GM12878 (cell line): ENCODE measurements around the gene CCNY. TPM values are rescaled to one million over a fixed set of nuclear protein-coding genes. Genes with fewer than 3 reads are reported as not detected.

ENCODE experiments used
- ATAC-seq: fragments of 200-7000 bp; cut with Tn5 transposase; 3 replicates; pipeline ENCODE4 v1.9.1; 2020; ENCODE audit warnings: mild to moderate bottlenecking, moderate library complexity
- BruUV-seq: library from RNA; stranded (reverse); fragments of 400-500 nt; replicated peaks from 2 replicates; lab custom pipeline; 2021; lab: Mats Ljungman, UMichigan
- CTCF ChIA-PET: fragments of 300-600 bp; sonication (Branson Sonifier 250); formaldehyde crosslinking; extraction: SDS; loops from one replicate; lab custom pipeline; 2021; ENCODE audit warnings: inconsistent platforms; lab: Yijun Ruan, JAX
- POLR2A ChIA-PET: fragments of 350-600 bp; formaldehyde crosslinking; extraction: SDS; loops from one replicate; lab custom pipeline; 2021; ENCODE audit warnings: inconsistent platforms; lab: Charles Lee
- RAD21 ChIA-PET: fragments of 300-600 bp; sonication (Branson Sonifier 250); formaldehyde crosslinking; loops from one replicate; lab custom pipeline; 2023; ENCODE audit warnings: antibody characterized with exemption; ENCODE audit not compliant: unreplicated experiment; lab: Charles Lee
- SMC1A ChIA-PET: fragments of 300-600 bp; sonication (Branson Sonifier 250); formaldehyde crosslinking; loops from one replicate; lab custom pipeline; 2023; ENCODE audit not compliant: unreplicated experiment, uncharacterized antibody; lab: Charles Lee
- DNase-seq: peaks from one replicate; pipeline ENCODE4 v3.0.0-alpha.2; 2011; ENCODE audit warnings: low read depth, low spot score
- FAIRE-seq: peaks from 3 replicates; lab custom pipeline; 2011; peaks lifted over from hg19 to GRCh38; lab: Jason Lieb, UNC
- H2AFZ ChIP-seq: 2 replicates; pipeline ENCODE4 v1.6.0; 2011; ENCODE audit warnings: low read depth, low read length, control low read depth; ENCODE audit not compliant: control insufficient read depth
- H3K27ac ChIP-seq: 2 replicates; pipeline ENCODE4 v1.5.1; 2011; ENCODE audit warnings: control low read depth; ENCODE audit not compliant: control insufficient read depth, insufficient read depth
- H3K27me3 ChIP-seq, 2 experiments: replicated peaks in 1 of 2; 2 replicates each; pipeline versions ENCODE4 v1.6.0 to v1.6.1; 2011; ENCODE audit warnings: low read length in 1 of 2; ENCODE audit not compliant: control insufficient read depth in 2 of 2, insufficient read depth in 2 of 2
- H3K36me3 ChIP-seq, 2 experiments: 2 replicates each; pipeline ENCODE4 v1.5.1; 2011; ENCODE audit warnings: low read length in 1 of 2; ENCODE audit not compliant: control insufficient read depth in 2 of 2, insufficient read depth in 2 of 2
- H3K4me1 ChIP-seq: 2 replicates; pipeline ENCODE4 v1.6.1; 2011; ENCODE audit warnings: mild to moderate bottlenecking, low read length, moderate library complexity, mixed read lengths; ENCODE audit not compliant: control insufficient read depth, insufficient read depth
- H3K4me2 ChIP-seq: 2 replicates; pipeline ENCODE4 v1.6.0; 2011; ENCODE audit warnings: control low read depth; ENCODE audit not compliant: control insufficient read depth, insufficient read depth
- H3K4me3 ChIP-seq: fragments of 200-600 bp; sonication (generic); 2 replicates; pipeline ENCODE4 v1.5.1; 2016
- H3K79me2 ChIP-seq: 2 replicates; pipeline ENCODE4 v1.6.0; 2011; ENCODE audit warnings: low read length; ENCODE audit not compliant: control insufficient read depth, insufficient read depth
- H3K9ac ChIP-seq: 2 replicates; pipeline ENCODE4 v1.8.0; 2011; ENCODE audit warnings: low read length, control low read depth, mixed read lengths; ENCODE audit not compliant: control insufficient read depth, insufficient read depth
- H3K9me3 ChIP-seq: replicated peaks from 3 replicates; pipeline ENCODE4 v1.5.1; 2011; ENCODE audit warnings: mild to moderate bottlenecking, low read length; ENCODE audit not compliant: control insufficient read depth, insufficient read depth
- H4K20me1 ChIP-seq: 2 replicates; pipeline ENCODE4 v1.6.0; 2011; ENCODE audit not compliant: control insufficient read depth, insufficient read depth
- CHD1 ChIP-seq: IDR thresholded peaks from 2 replicates; pipeline ENCODE4 v1.6.1; 2012; ENCODE audit warnings: low read depth, low read length, improper control_type of control experiment
- CHD2 ChIP-seq: IDR thresholded peaks from 2 replicates; pipeline ENCODE4 v1.6.1; 2011; ENCODE audit warnings: low read depth, low read length, improper control_type of control experiment, borderline replicate concordance
- FOXK2 ChIP-seq: fragments of 450-650 bp; IDR thresholded peaks from 2 replicates; pipeline ENCODE4 v1.6.1; 2017; ENCODE audit warnings: mild to moderate bottlenecking, moderate library complexity
- KLF5 ChIP-seq: fragments of 450-650 bp; IDR thresholded peaks from 2 replicates; pipeline ENCODE4 v1.6.1; 2014; ENCODE audit warnings: mild to moderate bottlenecking; ENCODE audit not compliant: partially characterized antibody
- MTA2 ChIP-seq: fragments of 450-650 bp; IDR thresholded peaks from 2 replicates; pipeline ENCODE4 v1.6.1; 2016; ENCODE audit warnings: low read depth, mild to moderate bottlenecking, moderate library complexity
- MXI1 ChIP-seq: fragments of 150-350 bp; IDR thresholded peaks from 2 replicates; pipeline ENCODE4 v1.6.1; 2011; ENCODE audit warnings: low read depth, mild to moderate bottlenecking, inconsistent platforms, low read length, improper control_type of control experiment
- SUPT20H ChIP-seq: IDR thresholded peaks from 2 replicates; pipeline ENCODE4 v1.6.1; 2011; ENCODE audit warnings: low read depth, mild to moderate bottlenecking, low read length, moderate library complexity, borderline replicate concordance; ENCODE audit not compliant: control insufficient read depth
- TCF12 ChIP-seq: IDR thresholded peaks from 2 replicates; pipeline ENCODE4 v1.6.1; 2011; ENCODE audit warnings: low read depth, mild to moderate bottlenecking, low read length
- ZNF384 ChIP-seq: IDR thresholded peaks from 2 replicates; pipeline ENCODE4 v1.6.1; 2012; ENCODE audit warnings: low read depth, mild to moderate bottlenecking, low read length, improper control_type of control experiment, borderline replicate concordance
- WGBS: methylation state at CpG from one replicate; pipeline ENCODE4 v1.1.6; 2016; ENCODE audit warnings: low lambda C conversion rate; ENCODE audit not compliant: insufficient replicate concordance, insufficient coverage; ENCODE audit errors: missing lambda C conversion rate; 5-methylcytosine and 5-hydroxymethylcytosine counted together
- in situ Hi-C: fragments of 300-500 bp; cut with MboI; formaldehyde crosslinking; loops from 9 replicates; pipeline ENCODE4 v1.14.3; 2018; ENCODE audit warnings: mixed read lengths
- intact Hi-C: fragments of 100-400 bp; cut with micrococcal nuclease; formaldehyde crosslinking; loops from one replicate; pipeline ENCODE4 v1.14.2; 2022; ENCODE audit not compliant: unreplicated experiment
- polyA plus RNA-seq, 11 experiments: library from polyadenylated mRNA; depleted of rRNA in 4 of 11; unstranded in 6 of 11; stranded (reverse) in 5 of 11; fragments of >200 nt; fragmentation: Nextera tagmentation in 4 of 11; fragmentation: Illumina TruSeq in 1 of 11; extraction: Ambion mirVana in 4 of 11; extraction: Trizol in 1 of 11; gene quantifications; 1 replicate in 1 of 11; 2 replicates in 10 of 11; pipeline versions ENCODE4 v1.2.1 to v1.2.3, GENCODE V29; 2011 to 2016; ENCODE audit warnings: inconsistent platforms in 2 of 11, missing spikeins in 2 of 11, low read depth in 1 of 11
- total RNA-seq, 4 experiments: library from RNA; depleted of rRNA in 3 of 4; stranded (reverse); fragments of >200 nt in 3 of 4; fragmentation: Illumina TruSeq in 1 of 4; extraction: Trizol in 1 of 4; gene quantifications; 2 replicates each; pipeline versions ENCODE4 v1.2.1 to v1.2.3, GENCODE V29; 2013 to 2021
- TF ChIP-seq, protein P1 (sequence below): fragments of 450-650 bp; IDR thresholded peaks from 2 replicates; pipeline ENCODE4 v1.6.1; 2014; ENCODE audit warnings: mild to moderate bottlenecking

The CCNY gene
- total and polyA plus RNA-seq, 10 of the 15 experiments (the other 5 are each of a cell fraction or from before 2014, with no cell fraction given), result 3.6 to 50.0 (median 26.1) TPM

DNA sequence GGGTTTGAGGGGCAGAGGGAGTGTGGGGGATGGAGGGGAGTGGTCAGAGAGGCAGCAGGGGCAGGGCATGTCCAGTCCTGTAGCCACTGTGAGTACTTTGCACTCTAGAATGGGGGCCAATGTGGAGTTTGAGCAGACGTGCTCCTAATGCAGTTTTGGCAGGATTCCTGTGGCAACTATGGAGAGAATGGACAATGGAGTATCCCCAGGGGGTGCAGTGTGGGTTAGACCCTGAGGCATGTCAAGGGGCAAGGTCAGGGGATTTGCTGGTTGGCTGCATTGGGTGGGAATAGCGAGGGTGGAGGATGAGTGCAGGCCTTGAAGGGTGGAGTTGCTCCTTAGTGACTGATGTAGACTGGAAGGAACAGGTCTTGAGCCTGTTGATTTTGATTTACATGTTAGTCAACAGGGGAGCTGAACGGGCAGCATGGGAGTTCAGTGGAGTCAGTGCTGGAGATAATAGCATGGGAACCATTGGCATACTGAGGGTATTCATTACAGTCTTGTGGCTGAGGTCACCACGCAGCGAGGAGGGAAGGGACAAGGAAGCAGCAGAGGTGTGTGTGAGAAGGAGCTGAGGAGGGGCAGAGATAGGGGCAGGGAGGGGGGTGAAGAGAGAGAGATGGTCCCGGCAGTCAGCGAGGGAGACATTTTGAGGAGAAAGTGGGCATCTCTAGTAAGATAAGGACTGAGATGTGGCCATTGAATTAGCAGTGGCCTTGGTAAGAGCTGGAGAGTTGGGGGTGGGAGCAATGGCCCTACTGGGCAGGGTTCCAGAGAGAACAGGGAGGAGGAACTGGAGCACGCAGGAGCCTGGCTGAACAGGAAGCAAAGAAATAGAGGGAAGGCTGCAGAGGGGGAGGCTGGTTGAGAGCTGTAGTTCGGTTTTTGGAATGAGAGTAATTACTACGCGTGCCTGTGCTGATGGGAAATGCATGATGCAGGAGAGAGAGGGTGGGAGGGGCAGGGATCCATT is 112.7 kb downstream of the CCNY start:
- no peaks in the 10 kb centered on the region for H3K36me3 ChIP-seq
- no peak overlapping the region for H3K4me2 ChIP-seq
- SMC1A ChIA-PET, result no interaction called here
- H4K20me1 ChIP-seq, result no peaks in the 10 kb centered on the region
- BruUV-seq, result no TSS peak
- in situ Hi-C loops, result no loop called here
- H3K4me1 ChIP-seq, result peaks cover 35% of the 10 kb centered on the region
- no peak overlapping the region for H3K27ac ChIP-seq
- no peak for ATAC-seq
- POLR2A ChIA-PET, result no interaction called here
- no peak for FAIRE-seq
- whole genome bisulfite sequencing, result 86% methylated on average over 9 of the region's 11 CpGs
- TF ChIP-seq FOXK2 (no peak), KLF5 (no peak), CHD1 (no peak), TCF12 (no peak), MXI1 (no peak), ZNF384 (no peak), SUPT20H (no peak), CHD2 (no peak), MTA2 (no peak)
- TF ChIP-seq, protein P1, sequence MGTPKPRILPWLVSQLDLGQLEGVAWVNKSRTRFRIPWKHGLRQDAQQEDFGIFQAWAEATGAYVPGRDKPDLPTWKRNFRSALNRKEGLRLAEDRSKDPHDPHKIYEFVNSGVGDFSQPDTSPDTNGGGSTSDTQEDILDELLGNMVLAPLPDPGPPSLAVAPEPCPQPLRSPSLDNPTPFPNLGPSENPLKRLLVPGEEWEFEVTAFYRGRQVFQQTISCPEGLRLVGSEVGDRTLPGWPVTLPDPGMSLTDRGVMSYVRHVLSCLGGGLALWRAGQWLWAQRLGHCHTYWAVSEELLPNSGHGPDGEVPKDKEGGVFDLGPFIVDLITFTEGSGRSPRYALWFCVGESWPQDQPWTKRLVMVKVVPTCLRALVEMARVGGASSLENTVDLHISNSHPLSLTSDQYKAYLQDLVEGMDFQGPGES, result no peak
- CTCF ChIA-PET, result interaction anchor here (1.3 kb wide), 1 partner anchor 31 kb away, joined by 3 read pairs; no protein-coding TSS in a partner anchor
- peaks cover 8% of the 10 kb centered on the region for H3K9me3 ChIP-seq
- DNase-seq, result no peak
- peaks cover 17% of the 10 kb centered on the region for H3K79me2 ChIP-seq
- H2AFZ ChIP-seq, result no peak overlapping the region
- no peak overlapping the region for H3K4me3 ChIP-seq
- intact Hi-C loops, result no loop called here
- H3K27me3 ChIP-seq, result no peaks in the 10 kb centered on the region
- H3K9ac ChIP-seq, result no peak overlapping the region
- RAD21 ChIA-PET, result interaction anchor here (0.5 kb wide), 1 partner anchor 37 kb away, joined by 3 read pairs; no protein-coding TSS in a partner anchor
